IMR-90 (cell line): ENCODE data around the gene PTPRN2. TPM values are rescaled to one million over a fixed set of nuclear protein-coding genes. Genes with fewer than 3 reads are reported as not detected.

ENCODE experiments used
- ATAC-seq: fragments of 200-7000 bp; cut with Tn5 transposase; 2 replicates; pipeline ENCODE4 v1.9.1; 2020; ENCODE audit warnings: low read depth, mild to moderate bottlenecking, moderate library complexity
- BruUV-seq: library from RNA; stranded (reverse); fragments of 400-500 nt; replicated peaks from 2 replicates; lab custom pipeline; 2021; lab: Mats Ljungman, UMichigan
- CTCF ChIA-PET: fragments of 300-600 bp; formaldehyde crosslinking; extraction: SDS; loops from one replicate; lab custom pipeline; 2021; ENCODE audit warnings: antibody characterized with exemption; lab: Yijun Ruan, JAX
- POLR2A ChIA-PET: fragments of 300-600 bp; sonication (Branson Sonifier 250); formaldehyde crosslinking; loops from one replicate; lab custom pipeline; 2022; ENCODE audit warnings: antibody characterized with exemption; ENCODE audit not compliant: unreplicated experiment; lab: Charles Lee
- DNase-seq: peaks from one replicate; pipeline ENCODE4 v3.0.0; 2013
- H2AFZ ChIP-seq: replicated peaks from 2 replicates; pipeline ENCODE3; 2013; ENCODE audit warnings: low read length, mild to moderate bottlenecking; ENCODE audit not compliant: poor library complexity
- H2AK5ac ChIP-seq: 2 replicates; pipeline ENCODE4 v1.6.1; 2013; ENCODE audit warnings: low read depth, low read length, inconsistent platforms
- H2AK9ac ChIP-seq: replicated peaks from 2 replicates; pipeline ENCODE3; 2013; ENCODE audit warnings: mild to moderate bottlenecking, low read depth, low read length, moderate library complexity; ENCODE audit not compliant: poor library complexity
- H2BK120ac ChIP-seq: 2 replicates; pipeline ENCODE4 v1.6.1; 2013; ENCODE audit warnings: low read depth, low read length, inconsistent platforms
- H2BK15ac ChIP-seq: 3 replicates; pipeline ENCODE4 v1.6.1; 2013; ENCODE audit warnings: low read depth, low read length, inconsistent platforms
- H2BK20ac ChIP-seq: 2 replicates; pipeline ENCODE4 v1.6.1; 2013; ENCODE audit warnings: low read depth, mild to moderate bottlenecking, inconsistent platforms, low read length, moderate library complexity
- H2BK5ac ChIP-seq: 2 replicates; pipeline ENCODE4 v1.6.1; 2013; ENCODE audit warnings: mild to moderate bottlenecking, low read depth, low read length, inconsistent platforms; ENCODE audit not compliant: poor library complexity, severe bottlenecking
- H3K14ac ChIP-seq: replicated peaks from 2 replicates; pipeline ENCODE4 v1.6.1; 2013; ENCODE audit warnings: low read depth, low read length, inconsistent platforms
- H3K18ac ChIP-seq: 2 replicates; pipeline ENCODE4 v1.6.1; 2013; ENCODE audit warnings: low read depth, low read length, control low read depth
- H3K23ac ChIP-seq: 2 replicates; pipeline ENCODE4 v1.6.1; 2013; ENCODE audit warnings: low read depth, low read length, inconsistent platforms
- H3K27ac ChIP-seq: 2 replicates; pipeline ENCODE4 v1.5.1; 2013; ENCODE audit warnings: mild to moderate bottlenecking, control low read depth, low read length; ENCODE audit not compliant: insufficient read depth
- H3K27me3 ChIP-seq: 2 replicates; pipeline ENCODE4 v1.6.1; 2013; ENCODE audit warnings: low read length; ENCODE audit not compliant: control insufficient read depth, insufficient read depth
- H3K36me3 ChIP-seq: 2 replicates; pipeline ENCODE4 v1.6.1; 2013; ENCODE audit warnings: low read length, mixed read lengths; ENCODE audit not compliant: control insufficient read depth, insufficient read depth
- H3K4ac ChIP-seq: 2 replicates; pipeline ENCODE4 v1.6.1; 2013; ENCODE audit warnings: low read depth, low read length, inconsistent platforms
- H3K4me1 ChIP-seq: 2 replicates; pipeline ENCODE4 v1.6.1; 2013; ENCODE audit warnings: low read length, mixed read lengths; ENCODE audit not compliant: control insufficient read depth, insufficient read depth
- H3K4me2 ChIP-seq: 2 replicates; pipeline ENCODE4 v1.6.1; 2013; ENCODE audit warnings: low read depth, mild to moderate bottlenecking, control low read depth, low read length, moderate library complexity
- H3K4me3 ChIP-seq: 2 replicates; pipeline ENCODE4 v1.5.1; 2013; ENCODE audit warnings: low read depth, mild to moderate bottlenecking, control low read depth, low read length, moderate library complexity; ENCODE audit not compliant: insufficient read depth
- H3K56ac ChIP-seq: 2 replicates; pipeline ENCODE4 v1.6.1; 2013; ENCODE audit warnings: low read length, inconsistent platforms; ENCODE audit not compliant: insufficient read depth; ENCODE audit errors: extremely low read depth
- H3K79me1 ChIP-seq, 2 experiments: 2 replicates each; pipeline ENCODE4 v1.6.1; 2013; ENCODE audit warnings: low read length in 2 of 2, inconsistent platforms in 1 of 2, low read depth in 1 of 2
- H3K9ac ChIP-seq: 2 replicates; pipeline ENCODE4 v1.6.1; 2013; ENCODE audit warnings: low read depth, low read length, control low read depth
- H3K9me1 ChIP-seq: 2 replicates; pipeline ENCODE4 v1.6.1; 2013; ENCODE audit warnings: low read length, inconsistent platforms; ENCODE audit not compliant: insufficient read depth
- H3K9me3 ChIP-seq: 2 replicates; pipeline ENCODE4 v1.6.1; 2013; ENCODE audit warnings: low read length; ENCODE audit not compliant: control insufficient read depth, insufficient read depth
- H4K20me1 ChIP-seq: 2 replicates; pipeline ENCODE4 v1.6.1; 2013; ENCODE audit warnings: low read length, inconsistent platforms; ENCODE audit not compliant: insufficient read depth
- H4K5ac ChIP-seq: 2 replicates; pipeline ENCODE4 v1.6.1; 2013; ENCODE audit warnings: mild to moderate bottlenecking, low read depth, low read length, control low read depth
- H4K8ac ChIP-seq, 2 experiments: 2 replicates each; pipeline ENCODE4 v1.6.1; 2013; ENCODE audit warnings: low read depth in 2 of 2, low read length in 2 of 2, control low read depth in 1 of 2, inconsistent platforms in 1 of 2
- H4K91ac ChIP-seq: 2 replicates; pipeline ENCODE4 v1.6.1; 2013; ENCODE audit warnings: low read depth, low read length, inconsistent platforms; ENCODE audit not compliant: insufficient read depth
- BHLHE40 ChIP-seq: fragments of 150-350 bp; IDR thresholded peaks from 2 replicates; pipeline ENCODE4 v1.6.1; 2016; ENCODE audit warnings: mild to moderate bottlenecking, low read depth, low read length
- CEBPB ChIP-seq: IDR thresholded peaks from 2 replicates; pipeline ENCODE4 v1.6.1; 2012; ENCODE audit warnings: low read depth, low read length, improper control_type of control experiment
- CHD1 ChIP-seq: IDR thresholded peaks from 2 replicates; pipeline ENCODE4 v1.6.1; 2012; ENCODE audit warnings: low read depth, low read length, improper control_type of control experiment
- FOS ChIP-seq: fragments of 150-350 bp; IDR thresholded peaks from 2 replicates; pipeline ENCODE4 v1.6.1; 2016; ENCODE audit warnings: low read depth, low read length
- MXI1 ChIP-seq: IDR thresholded peaks from 2 replicates; pipeline ENCODE4 v1.6.1; 2012; ENCODE audit warnings: low read depth, mild to moderate bottlenecking, low read length, moderate library complexity, borderline replicate concordance
- RAD21 ChIP-seq: IDR thresholded peaks from 2 replicates; pipeline ENCODE4 v1.6.1; 2012; ENCODE audit warnings: low read length, improper control_type of control experiment
- WGBS, 2 experiments: methylation state at CpG; one replicate each; pipeline versions ENCODE4 v1.1.5 to v1.1.7; 2013; ENCODE audit warnings: missing lambda C conversion rate in 2 of 2; ENCODE audit not compliant: insufficient read length in 1 of 2; ENCODE audit errors: extremely low coverage in 2 of 2; 5-methylcytosine and 5-hydroxymethylcytosine counted together
- dilution Hi-C: fragments of 300-500 bp; cut with HindIII; formaldehyde crosslinking; loops from one replicate; pipeline ENCODE4 v1.14.3; 2018; ENCODE audit warnings: low sequenced_read_pairs; ENCODE audit not compliant: unreplicated experiment
- in situ Hi-C: fragments of 300-500 bp; cut with MboI; formaldehyde crosslinking; loops from 3 replicates; pipeline ENCODE4 v1.14.3; 2019; ENCODE audit warnings: low sequenced_read_pairs, inconsistent platforms, mixed read lengths
- intact Hi-C: fragments of 100-400 bp; cut with micrococcal nuclease; formaldehyde crosslinking; loops from 2 replicates; pipeline ENCODE4 v1.10.0; 2022
- polyA plus RNA-seq, 3 experiments: library from polyadenylated mRNA; depleted of rRNA; stranded (reverse); fragments of >200 nt; gene quantifications; 2 replicates each; pipeline ENCODE4 v1.2.3, GENCODE V29; 2012; ENCODE audit warnings: low replicate concordance in 1 of 3
- total RNA-seq: library from RNA; depleted of rRNA; stranded (reverse); fragments of >200 nt; gene quantifications from 2 replicates; pipeline ENCODE4 v1.2.3, GENCODE V29; 2012

Gene PTPRN2
- total and polyA plus RNA-seq, 2 of the 4 experiments (the other 2 are of a cell fraction) = 0.03 TPM; not detected in 1

- H2BK5ac ChIP-seq = no peak overlapping the region
- no peak overlapping the region for H3K56ac ChIP-seq
- H3K27ac ChIP-seq = no peak overlapping the region
- in situ Hi-C loops (no loop called here), dilution Hi-C loops (no loop called here), intact Hi-C loops (no loop called here)
- H3K36me3 ChIP-seq = no peaks in the 10 kb centered on the region
- no peaks in the 10 kb centered on the region for H3K79me1 ChIP-seq
- H3K23ac ChIP-seq = no peak overlapping the region
- H3K27me3 ChIP-seq = no peaks in the 10 kb centered on the region
- H2AK5ac ChIP-seq = no peak overlapping the region
- H2AFZ ChIP-seq = no peak overlapping the region
- no TSS peak for BruUV-seq
- ChIA-PET POLR2A (no interaction called here), CTCF (no interaction called here)
- H4K91ac ChIP-seq = no peak overlapping the region
- H3K9me3 ChIP-seq = peaks cover 57% of the 10 kb centered on the region
- no peak overlapping the region for H3K4me3 ChIP-seq
- no peak overlapping the region for H4K8ac ChIP-seq
- no peak overlapping the region for H3K4me2 ChIP-seq
- no peak overlapping the region for H2BK15ac ChIP-seq
- H3K9ac ChIP-seq = no peak overlapping the region
- no peak overlapping the region for H3K14ac ChIP-seq
- no peak overlapping the region for H2AK9ac ChIP-seq
- H2BK120ac ChIP-seq = no peak overlapping the region
- no peak overlapping the region for H4K5ac ChIP-seq
- no peaks in the 10 kb centered on the region for H3K4me1 ChIP-seq
- no peak overlapping the region for H3K4ac ChIP-seq
- DNase-seq (no peak), ATAC-seq (no peak)
- H3K18ac ChIP-seq = no peak overlapping the region
- H3K9me1 ChIP-seq = no peaks in the 10 kb centered on the region
- H4K20me1 ChIP-seq = no peaks in the 10 kb centered on the region
- TF ChIP-seq CHD1 (no peak), BHLHE40 (no peak), RAD21 (no peak), CEBPB (no peak), FOS (no peak), MXI1 (no peak)
- WGBS, 2 experiments = 93% methylated on average over 3 of the region's 13 CpGs; no CpG with 5 or more reads in 1 of the 2 experiments
- H2BK20ac ChIP-seq = no peak overlapping the region
These were observed 317.4 kb downstream of the PTPRN2 start for GRCh38 chr7:158270106-158270775.
